HCEC 1CT (cell line): ENCODE results near the gene NOS3.

Experiments
- DNase-seq: peaks from one replicate; pipeline ENCODE4 v3.0.0-alpha.2; 2017

NOS3 gene

GRCh38 chr7:150990416-150991186, at the start of gene NOS3:
TSS of gene NOS3 (plus strand) at chr7:150991017. CDS start at chr7:150993804, 2,787 bp downstream.
- DNase-seq = no peak

GRCh38 chr7:150941351-150942000, 49.3 kb upstream of the NOS3 start:
- no peak for DNase-seq

- DNase-seq = no peak
Measured at GRCh38 chr7:150942001-150942590, 48.7 kb upstream of the NOS3 start.

GRCh38 chr7:150942591-150943452, 48.0 kb upstream of the NOS3 start:
- DNase-seq = no peak

GRCh38 chr7:150943453-150943814, 47.4 kb upstream of the NOS3 start:
- DNase-seq = no peak

- DNase-seq = no peak
Measured at GRCh38 chr7:150944066-150945042, 46.5 kb upstream of the NOS3 start.

- no peak for DNase-seq
Measured at GRCh38 chr7:150945171-150945852, 45.5 kb upstream of the NOS3 start.

GRCh38 chr7:150945853-150946420, 44.9 kb upstream of the NOS3 start:
- no peak for DNase-seq

GRCh38 chr7:150946421-150947240, 44.2 kb upstream of the NOS3 start:
- no peak for DNase-seq

- DNase-seq = no peak
Measured at GRCh38 chr7:150947241-150947745, 43.5 kb upstream of the NOS3 start.

- DNase-seq = no peak
Measured at GRCh38 chr7:150947761-150948651, 42.8 kb upstream of the NOS3 start.

- DNase-seq = no peak
Measured at GRCh38 chr7:150948791-150949251, 42.0 kb upstream of the NOS3 start.

- DNase-seq = no peak
Measured at GRCh38 chr7:150949564-150949963, 41.3 kb upstream of the NOS3 start.

- no peak for DNase-seq
Measured at GRCh38 chr7:150949971-150950491, 40.8 kb upstream of the NOS3 start.

- no peak for DNase-seq
Measured at GRCh38 chr7:150950496-150951180, 40.2 kb upstream of the NOS3 start.

- no peak for DNase-seq
Measured at GRCh38 chr7:150951181-150951520, 39.7 kb upstream of the NOS3 start.

GRCh38 chr7:150951521-150951920, 39.3 kb upstream of the NOS3 start:
- no peak for DNase-seq
